ENCODE measurements around the gene USP48.

- TF ChIP-seq, protein P1, sequence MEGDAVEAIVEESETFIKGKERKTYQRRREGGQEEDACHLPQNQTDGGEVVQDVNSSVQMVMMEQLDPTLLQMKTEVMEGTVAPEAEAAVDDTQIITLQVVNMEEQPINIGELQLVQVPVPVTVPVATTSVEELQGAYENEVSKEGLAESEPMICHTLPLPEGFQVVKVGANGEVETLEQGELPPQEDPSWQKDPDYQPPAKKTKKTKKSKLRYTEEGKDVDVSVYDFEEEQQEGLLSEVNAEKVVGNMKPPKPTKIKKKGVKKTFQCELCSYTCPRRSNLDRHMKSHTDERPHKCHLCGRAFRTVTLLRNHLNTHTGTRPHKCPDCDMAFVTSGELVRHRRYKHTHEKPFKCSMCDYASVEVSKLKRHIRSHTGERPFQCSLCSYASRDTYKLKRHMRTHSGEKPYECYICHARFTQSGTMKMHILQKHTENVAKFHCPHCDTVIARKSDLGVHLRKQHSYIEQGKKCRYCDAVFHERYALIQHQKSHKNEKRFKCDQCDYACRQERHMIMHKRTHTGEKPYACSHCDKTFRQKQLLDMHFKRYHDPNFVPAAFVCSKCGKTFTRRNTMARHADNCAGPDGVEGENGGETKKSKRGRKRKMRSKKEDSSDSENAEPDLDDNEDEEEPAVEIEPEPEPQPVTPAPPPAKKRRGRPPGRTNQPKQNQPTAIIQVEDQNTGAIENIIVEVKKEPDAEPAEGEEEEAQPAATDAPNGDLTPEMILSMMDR (IDR thresholded peaks at IDR 0.05): no peak
- TF ChIP-seq POLR2A (IDR thresholded peaks at IDR 0.05): no peak
Observed at GRCh38 chr1:21762022-21762404, 20.9 kb downstream of the USP48 start.

Measured in Peyer's patch (tissue), 4 donors.